HTERT RPE-1 (cell line): ENCODE results near the gene ZHX3.

Source experiments
- in situ Hi-C: fragments of 300-500 bp; cut with MboI; formaldehyde crosslinking; loops from 4 replicates; pipeline ENCODE4 v1.14.3; 2020; ENCODE audit warnings: low sequenced_read_pairs

The ZHX3 gene

GRCh38 chr20:41317546-41318270 is at the start of gene ZHX3:
Gene ZHX3 (minus strand): TSS chr20:41317731. CDS start chr20:41204916, 112,815 bp downstream.
- in situ Hi-C loops, result no loop called here

GRCh38 chr20:41367393-41367695 is 49.8 kb upstream of the ZHX3 start:
- in situ Hi-C loops, result no loop called here

- in situ Hi-C loops, result no loop called here
Observed at GRCh38 chr20:41366546-41367392, 49.2 kb upstream of the ZHX3 start, which contains the start of gene EMILIN3. Gene EMILIN3 (minus strand): TSS chr20:41366818. CDS start chr20:41366634, 184 bp downstream.

GRCh38 chr20:41365777-41366545 is 48.4 kb upstream of the ZHX3 start:
- in situ Hi-C loops, result no loop called here

- in situ Hi-C loops, result no loop called here
Observed at GRCh38 chr20:41364967-41365765, 47.6 kb upstream of the ZHX3 start.

GRCh38 chr20:41364236-41364855 is 46.8 kb upstream of the ZHX3 start:
- in situ Hi-C loops, result no loop called here

- in situ Hi-C loops, result no loop called here
Observed at GRCh38 chr20:41363601-41364000, 46.1 kb upstream of the ZHX3 start.

GRCh38 chr20:41362748-41363140 is 45.2 kb upstream of the ZHX3 start:
- in situ Hi-C loops, result no loop called here

- in situ Hi-C loops, result no loop called here
Observed at GRCh38 chr20:41361757-41362747, 44.5 kb upstream of the ZHX3 start.

- in situ Hi-C loops, result no loop called here
Observed at GRCh38 chr20:41360831-41361756, 43.6 kb upstream of the ZHX3 start.

- in situ Hi-C loops, result no loop called here
Observed at GRCh38 chr20:41359541-41360011, 42.0 kb upstream of the ZHX3 start.

- in situ Hi-C loops, result no loop called here
Observed at GRCh38 chr20:41358717-41359116, 41.2 kb upstream of the ZHX3 start.

- in situ Hi-C loops, result no loop called here
Observed at GRCh38 chr20:41358230-41358629, 40.7 kb upstream of the ZHX3 start.

GRCh38 chr20:41357424-41358163 is 40.1 kb upstream of the ZHX3 start:
- in situ Hi-C loops, result no loop called here

- in situ Hi-C loops, result no loop called here
Observed at GRCh38 chr20:41356951-41357350, 39.4 kb upstream of the ZHX3 start.

- in situ Hi-C loops, result no loop called here
Observed at GRCh38 chr20:41355598-41356203, 38.2 kb upstream of the ZHX3 start.

GRCh38 chr20:41355192-41355591 is 37.7 kb upstream of the ZHX3 start:
- in situ Hi-C loops, result no loop called here
